KBM-7 (cell line): ENCODE measurements around the gene MED10.
A peak's percentile ranks its signal among the peaks of the same experiment; 100 is the strongest.
"Not testable (repeated sequence)": the region's sequence is repeated elsewhere in the genome, so short reads cannot be mapped to it uniquely, and the experiment has no call there.

Experiments
- DNase-seq: peaks from one replicate; pipeline ENCODE4 v3.0.0-alpha.2; 2015
- in situ Hi-C: fragments of 300-500 bp; cut with MboI; formaldehyde crosslinking; loops from 2 replicates; pipeline ENCODE4 v1.14.3; 2020; ENCODE audit warnings: low sequenced_read_pairs, low pct_unique_long_range_greater_than_20kb, mixed read lengths

MED10 gene

DNA sequence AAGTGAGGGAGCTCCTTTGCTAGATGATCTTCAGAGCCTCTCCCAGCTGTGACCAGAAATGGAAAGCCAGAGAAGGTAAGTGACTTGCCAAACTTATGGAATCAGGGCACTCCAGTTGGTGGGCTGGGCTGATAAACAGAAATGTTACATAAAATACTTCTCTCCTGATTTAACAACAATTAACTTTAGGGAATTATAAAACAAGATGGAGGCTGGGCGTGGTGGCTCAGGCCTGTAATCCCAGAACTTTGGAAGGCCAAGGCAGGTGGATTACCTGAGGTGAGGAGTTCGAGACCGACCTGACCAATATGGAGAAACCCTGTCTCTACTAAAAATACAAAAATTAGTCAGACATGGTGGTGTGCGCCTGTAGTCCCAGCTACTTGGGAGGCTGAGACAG, 899 bp upstream of the MED10 start:
- in situ Hi-C loops, result no loop called here
- no peak for DNase-seq

GRCh38 chr5:6378766-6379103, 388 bp upstream of the MED10 start:
- in situ Hi-C loops, result no loop called here

GRCh38 chr5:6377582-6377904, 804 bp downstream of the MED10 start:
- in situ Hi-C loops, result no loop called here
- no peak for DNase-seq

More at GRCh38 chr5:6378766-6379103, 388 bp upstream of the MED10 start:
- no peak for DNase-seq

DNA sequence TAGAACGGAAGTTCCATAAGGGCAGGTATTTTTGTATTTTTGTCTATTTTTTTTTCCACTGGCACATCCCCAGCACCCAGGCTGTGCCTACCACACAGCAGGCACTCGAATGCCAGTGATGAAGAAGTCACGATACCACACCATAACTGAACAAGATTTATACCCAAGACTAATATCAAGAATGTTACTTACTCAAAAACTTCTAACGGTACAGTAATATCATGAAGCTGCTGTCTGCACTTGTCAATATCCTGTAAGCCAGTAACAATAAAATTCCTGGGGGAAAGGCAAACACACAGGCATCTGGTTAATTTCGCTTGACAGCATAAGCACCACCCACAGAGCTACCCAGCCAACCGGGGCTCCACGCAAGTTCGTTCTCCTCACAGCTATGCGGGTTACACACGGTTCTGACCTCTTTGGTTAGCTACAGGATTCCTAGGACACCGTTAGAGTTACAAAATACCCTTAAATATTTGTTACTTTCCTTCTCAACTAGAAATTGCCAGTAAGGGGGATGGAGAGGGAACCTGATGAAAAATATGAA, 1.3 kb downstream of the MED10 start:
- DNase-seq, result no peak
- in situ Hi-C loops, result no loop called here

GRCh38 chr5:6373081-6373846, 5.1 kb downstream of the MED10 start:
- DNase-seq, result no peak
- in situ Hi-C loops, result no loop called here

- DNase-seq, result no peak
- in situ Hi-C loops, result no loop called here
Observed at GRCh38 chr5:6372251-6373080, 5.9 kb downstream of the MED10 start.

DNA sequence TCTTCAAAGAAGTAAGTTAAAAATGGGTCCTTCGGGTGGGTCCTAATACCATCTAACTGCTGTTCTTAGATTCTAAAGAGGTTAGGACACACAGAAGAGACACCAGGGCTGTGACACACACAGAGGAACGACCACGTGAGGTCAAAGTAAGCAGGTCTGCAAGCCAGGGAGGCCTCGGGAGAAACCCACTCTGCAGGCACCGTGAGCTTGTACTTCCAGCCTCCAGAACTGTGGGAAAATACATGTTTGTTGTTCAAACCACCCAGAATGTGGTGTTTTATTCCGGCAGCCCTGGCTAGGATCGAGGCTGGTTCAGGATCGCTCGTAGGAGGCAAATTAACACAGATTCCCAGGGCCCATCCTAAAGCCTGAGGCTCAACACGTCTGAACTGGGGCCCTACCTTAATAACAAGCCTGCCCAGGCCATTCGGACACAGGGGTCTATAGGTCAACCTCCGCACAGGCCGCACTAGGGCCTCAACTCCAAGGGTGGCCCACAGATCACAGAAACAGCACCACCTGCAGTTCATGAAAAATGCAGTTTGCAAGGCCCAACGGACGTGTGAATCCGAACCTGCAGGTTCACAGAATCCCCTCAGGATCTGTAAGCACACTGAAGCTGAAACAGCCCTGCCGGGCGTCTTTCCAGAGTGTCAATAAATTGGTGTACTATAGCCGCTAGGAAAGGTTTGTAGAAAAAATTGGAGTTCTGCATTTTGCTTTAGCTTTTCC, 7.1 kb downstream of the MED10 start:
- DNase-seq, result no peak
- in situ Hi-C loops, result no loop called here

GRCh38 chr5:6370580-6370979, 7.8 kb downstream of the MED10 start:
- no peak for DNase-seq
- in situ Hi-C loops, result no loop called here

DNA sequence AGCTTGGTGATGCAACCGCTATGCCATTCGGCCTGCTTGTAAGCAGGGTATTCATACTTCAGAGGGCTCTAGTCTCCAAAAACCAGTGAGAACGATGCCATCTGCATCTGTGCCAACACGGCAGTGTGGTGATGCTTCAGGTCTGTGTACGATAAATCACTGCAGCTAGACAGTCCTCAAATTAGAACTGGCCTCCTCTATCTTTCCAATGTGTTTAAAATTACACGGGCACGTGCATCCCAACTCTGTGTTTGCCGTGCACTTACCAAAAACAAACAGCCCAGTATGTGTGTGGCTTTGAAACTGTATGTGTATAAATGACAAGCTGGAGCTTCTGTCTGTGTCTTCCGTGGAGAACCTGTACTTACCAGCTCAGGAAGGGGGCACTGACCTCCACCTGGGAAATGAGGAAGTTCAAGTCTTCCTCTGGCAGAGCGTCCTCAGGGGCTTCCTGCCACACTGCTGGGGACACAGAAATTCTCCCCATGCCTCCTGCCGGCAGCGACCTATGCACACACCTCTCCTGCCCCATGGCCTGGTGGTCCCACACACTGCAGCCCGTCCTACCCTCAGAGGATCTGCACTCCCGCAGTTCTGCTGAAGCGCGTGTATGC, 12.3 kb downstream of the MED10 start:
- in situ Hi-C loops, result no loop called here
- peak; percentile 62 for DNase-seq

DNA sequence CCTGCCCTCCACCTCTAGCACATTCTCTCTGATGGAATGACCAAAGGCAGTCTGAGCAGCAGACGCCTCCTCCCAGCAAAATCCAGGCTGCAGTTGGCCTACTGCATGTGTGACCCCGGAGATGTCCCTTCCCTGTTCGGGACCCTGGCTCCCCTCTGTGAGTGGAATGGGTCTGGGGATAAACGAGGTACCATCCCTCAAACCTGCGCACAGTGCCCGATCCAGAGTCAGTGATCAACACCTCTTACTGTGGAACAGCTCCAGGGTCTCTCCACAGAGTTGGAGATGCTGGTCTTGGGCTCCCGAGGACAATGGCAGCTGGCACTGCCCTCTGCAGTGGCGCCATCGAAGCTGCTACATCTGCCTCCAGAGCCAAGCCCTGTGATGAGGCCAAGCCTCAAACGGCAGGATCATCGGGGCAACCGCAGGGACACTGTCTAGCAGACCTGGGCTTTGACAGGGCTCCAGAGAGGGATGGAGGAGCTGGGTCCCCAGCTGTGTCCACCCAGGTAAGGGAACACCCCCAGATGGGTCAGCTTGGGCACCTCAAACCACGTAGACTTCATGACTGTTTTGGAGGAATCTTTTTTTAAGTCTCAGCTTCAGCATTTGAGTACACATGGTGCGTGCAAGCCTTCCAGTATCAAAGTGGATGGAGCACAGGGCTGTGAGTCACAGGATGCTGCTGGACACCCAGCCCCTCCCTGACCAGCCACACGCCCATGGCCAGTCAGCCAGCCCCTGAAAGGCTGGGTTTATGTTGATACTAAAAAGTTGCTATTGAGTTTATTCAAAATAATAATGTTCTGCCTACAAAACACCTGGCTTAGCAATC, 13.0 kb downstream of the MED10 start:
- in situ Hi-C loops, result no loop called here

GRCh38 chr5:6363454-6364011, 14.8 kb downstream of the MED10 start:
- DNase-seq, in situ Hi-C loops: not testable (repeated sequence)

More for the DNA sequence above, 13.0 kb downstream of the MED10 start:
- no peak for DNase-seq

GRCh38 chr5:6362846-6363245, 15.5 kb downstream of the MED10 start:
- in situ Hi-C loops, result no loop called here
- DNase-seq, result no peak

GRCh38 chr5:6361101-6361500, 17.2 kb downstream of the MED10 start:
- in situ Hi-C loops, result no loop called here
- DNase-seq, result no peak

GRCh38 chr5:6360323-6361072, 17.8 kb downstream of the MED10 start:
- in situ Hi-C loops, result no loop called here
- DNase-seq, result no peak

GRCh38 chr5:6359555-6360322, 18.6 kb downstream of the MED10 start:
- in situ Hi-C loops, result no loop called here
- DNase-seq, result peak; percentile 49

DNA sequence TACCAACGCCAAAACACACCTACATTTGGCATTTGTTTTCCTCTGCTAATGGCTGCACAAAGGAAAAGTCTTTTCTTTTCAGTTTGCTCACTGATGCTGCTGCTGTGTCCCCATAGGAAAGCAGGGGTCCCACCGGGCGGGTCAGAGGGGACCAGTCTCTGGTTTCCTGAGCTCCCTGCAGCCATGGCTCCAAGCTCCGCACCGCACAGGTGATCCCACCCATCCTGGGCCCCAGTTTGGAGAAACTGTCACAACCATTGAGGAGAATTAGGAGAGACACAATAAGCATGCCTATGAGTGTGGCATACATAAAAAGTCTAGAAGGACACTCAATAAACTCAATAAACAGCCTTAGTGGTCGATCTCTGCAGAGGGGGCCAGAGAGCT, 19.9 kb downstream of the MED10 start:
- no peak for DNase-seq
- in situ Hi-C loops, result no loop called here
